Measurements from ENCODE around the gene MYRIP. TPM values are rescaled to one million over a fixed set of nuclear protein-coding genes. Genes with fewer than 3 reads are reported as not detected.

MYRIP gene
- total and polyA plus RNA-seq, 2 of the 4 experiments (the other 2 are of a cell fraction), result not detected

- H3K4ac ChIP-seq (ENCODE audit: low read depth, low read length), result no peak overlapping the region
- no peak overlapping the region for H4K8ac ChIP-seq (ENCODE audit: low read depth in 2 of 2, low read length in 2 of 2)
- H3K9me3 ChIP-seq (ENCODE audit: control insufficient read depth, insufficient read depth, low read length), result no peaks in the 10 kb centered on the region
- no peaks in the 10 kb centered on the region for H3K36me3 ChIP-seq (ENCODE audit: control insufficient read depth, insufficient read depth, low read length)
- H2BK5ac ChIP-seq (ENCODE audit: low read depth, low read length, poor library complexity, severe bottlenecking), result no peak overlapping the region
- no peak overlapping the region for H3K14ac ChIP-seq (replicated peaks; ENCODE audit: low read depth, low read length)
- no CpG with 5 or more reads among the region's 6 CpGs for WGBS, 2 experiments (ENCODE audit: extremely low coverage in 2 of 2, insufficient read length in 1 of 2)
- H3K4me2 ChIP-seq (ENCODE audit: low read depth, low read length), result no peak overlapping the region
- no peaks in the 10 kb centered on the region for H4K20me1 ChIP-seq (ENCODE audit: insufficient read depth, low read length)
- DNase-seq (no peak), ATAC-seq (ENCODE audit: low read depth) (no peak)
- no peaks in the 10 kb centered on the region for H3K4me1 ChIP-seq (ENCODE audit: control insufficient read depth, insufficient read depth, low read length)
- no peak overlapping the region for H2BK20ac ChIP-seq (ENCODE audit: low read depth, low read length)
- no peak overlapping the region for H2BK120ac ChIP-seq (ENCODE audit: low read depth, low read length)
- H2AK9ac ChIP-seq (replicated peaks; ENCODE audit: low read depth, low read length, poor library complexity), result no peak overlapping the region
- no peak overlapping the region for H2BK15ac ChIP-seq (ENCODE audit: low read depth, low read length)
- H3K23ac ChIP-seq (ENCODE audit: low read depth, low read length), result no peak overlapping the region
- no peak overlapping the region for H4K5ac ChIP-seq (ENCODE audit: low read depth, low read length)
- POLR2A ChIA-PET (ENCODE audit: unreplicated experiment), result no interaction called here
- H2AK5ac ChIP-seq (ENCODE audit: low read depth, low read length), result no peak overlapping the region
- H4K91ac ChIP-seq (ENCODE audit: insufficient read depth, low read depth, low read length), result no peak overlapping the region
- no TSS peak for BruUV-seq (replicated peaks)
- H2AFZ ChIP-seq (replicated peaks; ENCODE audit: low read length, poor library complexity), result no peak overlapping the region
- no peak overlapping the region for H3K27ac ChIP-seq (ENCODE audit: insufficient read depth, low read length)
- H3K56ac ChIP-seq (ENCODE audit: extremely low read depth, insufficient read depth, low read length), result no peak overlapping the region
- H3K9ac ChIP-seq (ENCODE audit: low read depth, low read length), result no peak overlapping the region
- no peak overlapping the region for H3K18ac ChIP-seq (ENCODE audit: low read depth, low read length)
- dilution Hi-C loops (cut with HindIII; ENCODE audit: low sequenced_read_pairs, unreplicated experiment), result no loop called here
- no peak for TF ChIP-seq RFX5 (IDR thresholded peaks at IDR 0.05; ENCODE audit: low read depth, low read length)
- no peaks in the 10 kb centered on the region for H3K27me3 ChIP-seq (ENCODE audit: control insufficient read depth, insufficient read depth, low read length)
- intact Hi-C loops (cut with micrococcal nuclease), result no loop called here
- CTCF ChIA-PET, result no interaction called here
- in situ Hi-C loops (cut with MboI; ENCODE audit: low sequenced_read_pairs), result no loop called here
- H3K4me3 ChIP-seq (ENCODE audit: insufficient read depth, low read depth, low read length), result no peak overlapping the region
- H3K9me1 ChIP-seq (ENCODE audit: insufficient read depth, low read length), result no peaks in the 10 kb centered on the region
- H3K79me1 ChIP-seq (ENCODE audit: low read depth in 1 of 2, low read length in 2 of 2), result no peaks in the 10 kb centered on the region
Observed at GRCh38 chr3:40247714-40248454, 438.5 kb downstream of the MYRIP start.
